IPS-15b (cell line): Measurements from ENCODE around the gene PHF12.

Experiments used
- H3K27me3 ChIP-seq: one replicate; pipeline ENCODE4 v1.6.1; 2013; ENCODE audit warnings: low read length; ENCODE audit not compliant: control insufficient read depth, insufficient read depth
- H3K36me3 ChIP-seq: one replicate; pipeline ENCODE4 v1.6.1; 2013; ENCODE audit warnings: low read length; ENCODE audit not compliant: control insufficient read depth, insufficient read depth
- H3K4me1 ChIP-seq: one replicate; pipeline ENCODE4 v1.6.1; 2013; ENCODE audit warnings: mild to moderate bottlenecking, low read length; ENCODE audit not compliant: control insufficient read depth, insufficient read depth
- H3K4me3 ChIP-seq: one replicate; pipeline ENCODE4 v1.5.1; 2013; ENCODE audit warnings: low read depth, low read length
- H3K9ac ChIP-seq: one replicate; pipeline ENCODE4 v1.6.1; 2013; ENCODE audit warnings: low read depth, mild to moderate bottlenecking, low read length
- H3K9me3 ChIP-seq: one replicate; pipeline ENCODE4 v1.6.1; 2013; ENCODE audit warnings: mild to moderate bottlenecking, low read length; ENCODE audit not compliant: control insufficient read depth, insufficient read depth

PHF12 gene

GRCh38 chr17:28972437-28972836, 21.1 kb upstream of the PHF12 start:
- Histone ChIP-seq H3K27me3 (no peaks in the 10 kb centered on the region), H3K4me3 (no peak overlapping the region), H3K9me3 (no peaks in the 10 kb centered on the region), H3K36me3 (no peaks in the 10 kb centered on the region), H3K9ac (no peak overlapping the region), H3K4me1 (peaks cover 17% of the 10 kb centered on the region)

- Histone ChIP-seq H3K4me1 (peaks cover 17% of the 10 kb centered on the region), H3K9ac (no peak overlapping the region), H3K4me3 (no peak overlapping the region), H3K27me3 (no peaks in the 10 kb centered on the region), H3K9me3 (no peaks in the 10 kb centered on the region), H3K36me3 (no peaks in the 10 kb centered on the region)
These were observed 19.6 kb upstream of the PHF12 start for GRCh38 chr17:28970879-28971278.

- Histone ChIP-seq H3K9me3 (no peaks in the 10 kb centered on the region), H3K4me1 (peaks cover 17% of the 10 kb centered on the region), H3K27me3 (no peaks in the 10 kb centered on the region), H3K4me3 (no peak overlapping the region), H3K9ac (no peak overlapping the region), H3K36me3 (no peaks in the 10 kb centered on the region)
These were observed 18.5 kb upstream of the PHF12 start for GRCh38 chr17:28969706-28970393.

GRCh38 chr17:28968914-28969295, 17.6 kb upstream of the PHF12 start:
- no peaks in the 10 kb centered on the region for H3K36me3 ChIP-seq
- H3K27me3 ChIP-seq, result no peaks in the 10 kb centered on the region
- peaks cover 17% of the 10 kb centered on the region for H3K4me1 ChIP-seq
- no peak overlapping the region for H3K9ac ChIP-seq
- no peak overlapping the region for H3K4me3 ChIP-seq
- H3K9me3 ChIP-seq, result no peaks in the 10 kb centered on the region

- H3K4me3 ChIP-seq, result no peak overlapping the region
- no peak overlapping the region for H3K9ac ChIP-seq
- H3K36me3 ChIP-seq, result no peaks in the 10 kb centered on the region
- H3K4me1 ChIP-seq, result peaks cover 17% of the 10 kb centered on the region
- H3K27me3 ChIP-seq, result no peaks in the 10 kb centered on the region
- H3K9me3 ChIP-seq, result no peaks in the 10 kb centered on the region
These were observed 17.1 kb upstream of the PHF12 start for GRCh38 chr17:28968231-28968913.

- no peak overlapping the region for H3K4me3 ChIP-seq
- H3K27me3 ChIP-seq, result no peaks in the 10 kb centered on the region
- no peaks in the 10 kb centered on the region for H3K36me3 ChIP-seq
- no peaks in the 10 kb centered on the region for H3K9me3 ChIP-seq
- H3K9ac ChIP-seq, result no peak overlapping the region
- H3K4me1 ChIP-seq, result peaks cover 17% of the 10 kb centered on the region
These were observed 16.2 kb upstream of the PHF12 start for GRCh38 chr17:28967221-28968135.

- H3K27me3 ChIP-seq, result no peaks in the 10 kb centered on the region
- H3K36me3 ChIP-seq, result no peaks in the 10 kb centered on the region
- no peak overlapping the region for H3K4me3 ChIP-seq
- H3K4me1 ChIP-seq, result peaks cover 11% of the 10 kb centered on the region
- H3K9ac ChIP-seq, result no peak overlapping the region
- no peaks in the 10 kb centered on the region for H3K9me3 ChIP-seq
These were observed 12.5 kb upstream of the PHF12 start for GRCh38 chr17:28963841-28964240.

- peak overlapping the region; percentile 47 for H3K9ac ChIP-seq
- H3K4me1 ChIP-seq, result peaks cover 4% of the 10 kb centered on the region
These were observed 11.8 kb upstream of the PHF12 start for GRCh38 chr17:28963055-28963611.

GRCh38 chr17:28961391-28961790, 10.1 kb upstream of the PHF12 start:
- Histone ChIP-seq H3K4me1 (peaks cover 2% of the 10 kb centered on the region), H3K36me3 (no peaks in the 10 kb centered on the region), H3K9ac (no peak overlapping the region), H3K9me3 (no peaks in the 10 kb centered on the region), H3K27me3 (no peaks in the 10 kb centered on the region), H3K4me3 (no peak overlapping the region)

More at GRCh38 chr17:28963055-28963611, 11.8 kb upstream of the PHF12 start:
- Histone ChIP-seq H3K27me3 (no peaks in the 10 kb centered on the region), H3K4me3 (no peak overlapping the region), H3K36me3 (no peaks in the 10 kb centered on the region), H3K9me3 (no peaks in the 10 kb centered on the region)

GRCh38 chr17:28960256-28961061, 9.1 kb upstream of the PHF12 start:
- no peak overlapping the region for H3K4me3 ChIP-seq
- no peaks in the 10 kb centered on the region for H3K27me3 ChIP-seq

GRCh38 chr17:28959471-28959871, 8.2 kb upstream of the PHF12 start:
- peaks cover 4% of the 10 kb centered on the region for H3K4me1 ChIP-seq
- no peaks in the 10 kb centered on the region for H3K9me3 ChIP-seq
- H3K36me3 ChIP-seq, result no peaks in the 10 kb centered on the region
- H3K27me3 ChIP-seq, result no peaks in the 10 kb centered on the region
- no peak overlapping the region for H3K4me3 ChIP-seq
- no peak overlapping the region for H3K9ac ChIP-seq

More at GRCh38 chr17:28960256-28961061, 9.1 kb upstream of the PHF12 start:
- Histone ChIP-seq H3K4me1 (peaks cover 4% of the 10 kb centered on the region), H3K9me3 (no peaks in the 10 kb centered on the region), H3K9ac (no peak overlapping the region), H3K36me3 (no peaks in the 10 kb centered on the region)
